ENCODE data around the gene RFX2. TPM values are rescaled to one million over a fixed set of nuclear protein-coding genes. Genes with fewer than 3 reads are reported as not detected.

Gene RFX2
- total RNA-seq, 1 donor from 2014 or later, result 4.2 TPM

DNA sequence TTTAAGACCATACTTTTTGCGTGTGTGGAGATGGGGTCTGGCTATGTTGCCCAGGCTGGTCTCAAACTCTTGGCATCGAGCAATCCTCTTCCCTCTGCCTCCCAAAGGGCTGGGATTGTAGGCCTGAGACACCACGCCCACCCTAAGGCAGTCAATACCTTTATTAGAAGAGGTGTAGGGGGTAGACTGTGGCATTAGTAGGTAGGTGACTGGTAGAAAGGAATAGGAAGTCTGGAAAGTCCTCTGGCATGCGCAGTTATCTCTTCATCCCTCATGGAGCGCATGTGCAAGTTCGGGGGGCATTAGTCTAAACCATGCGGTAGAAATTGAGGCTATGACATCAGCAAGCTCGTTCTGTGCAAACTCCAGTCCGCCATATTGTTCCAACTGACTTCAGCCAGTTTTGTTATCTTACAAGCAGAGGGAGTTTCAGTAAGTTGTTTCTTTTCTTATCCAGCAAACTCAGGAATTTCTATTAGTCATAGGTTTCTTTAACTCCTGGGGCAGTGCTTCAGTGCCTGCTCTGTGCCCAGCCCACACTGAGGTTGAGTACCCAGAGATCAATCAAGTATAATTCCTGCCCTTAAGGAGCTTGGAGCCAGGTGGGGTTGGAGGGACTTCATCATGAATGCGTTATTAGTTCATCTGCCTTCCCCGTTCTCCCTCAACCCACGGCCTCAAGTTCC is 125.1 kb downstream of the RFX2 start:
- DNase-seq (ENCODE audit: low read depth), result peak; percentile 79
- no peak overlapping the region for H3K4me3 ChIP-seq (ENCODE audit: low read depth, low read length)
- no peak for TF ChIP-seq CTCF (conservative IDR thresholded peaks at IDR 0.05; ENCODE audit: low read depth, low read length)

DNA sequence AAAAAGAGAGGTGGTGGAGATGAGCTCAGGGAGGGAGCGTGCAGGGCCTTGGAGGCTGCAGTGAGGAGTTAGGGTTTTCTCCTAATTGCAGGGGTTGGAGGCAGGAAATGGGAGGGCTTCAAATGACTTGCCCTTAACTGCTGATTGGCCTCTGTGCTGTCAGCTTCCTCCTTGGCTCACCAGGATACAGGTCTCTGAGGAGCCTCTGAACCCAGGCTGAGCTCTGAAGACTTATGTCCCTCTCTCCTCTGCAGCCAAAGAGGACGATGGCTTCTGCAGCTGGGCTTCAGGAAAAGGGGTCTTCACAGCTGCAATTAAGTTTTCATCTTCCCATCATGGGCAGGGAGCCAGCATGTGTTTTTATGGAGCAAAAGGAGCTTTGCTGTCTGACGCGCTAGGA is 125.7 kb downstream of the RFX2 start:
- DNase-seq (ENCODE audit: low read depth), result no peak
- no peak overlapping the region for H3K4me3 ChIP-seq (ENCODE audit: low read depth, low read length)
- no peak for TF ChIP-seq CTCF (conservative IDR thresholded peaks at IDR 0.05; ENCODE audit: low read depth, low read length)

DNA sequence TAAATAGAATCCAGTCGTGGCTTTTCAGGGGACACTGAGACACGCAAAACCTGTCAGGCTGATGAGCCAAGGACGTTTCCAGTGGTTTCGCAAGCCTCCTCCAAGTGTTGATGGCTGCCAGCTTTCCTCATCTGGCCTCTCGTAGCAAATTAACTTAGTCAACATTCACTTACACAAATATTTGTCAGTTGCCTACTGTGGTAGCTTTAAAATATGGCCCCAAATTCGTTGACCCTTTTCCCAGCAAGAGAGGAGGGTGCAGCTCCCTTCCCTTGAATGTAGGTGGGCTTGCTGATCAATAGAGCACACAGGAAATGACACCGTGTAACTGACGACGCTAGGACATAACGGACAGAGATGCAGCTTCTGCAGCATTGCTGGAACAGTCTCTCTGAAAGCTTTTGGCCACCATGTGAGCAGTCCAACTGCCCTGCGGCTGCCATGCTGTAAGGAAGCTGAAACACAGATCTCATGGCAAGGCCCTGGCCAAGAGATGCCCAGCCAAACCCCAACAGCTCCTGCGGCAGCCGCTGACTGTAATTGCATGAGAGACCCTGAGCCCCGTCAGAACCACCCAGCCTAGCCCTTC is 126.8 kb downstream of the RFX2 start:
- no peak overlapping the region for H3K4me3 ChIP-seq (ENCODE audit: low read depth, low read length)
- no peak for TF ChIP-seq CTCF (conservative IDR thresholded peaks at IDR 0.05; ENCODE audit: low read depth, low read length)
- no peak for DNase-seq (ENCODE audit: low read depth)

GRCh38 chr19:5978606-5979552 is 131.4 kb downstream of the RFX2 start:
- no peak for DNase-seq (ENCODE audit: low read depth)
- H3K4me3 ChIP-seq (ENCODE audit: low read depth, low read length), result peak overlapping the region; percentile 95
- no peak for TF ChIP-seq CTCF (conservative IDR thresholded peaks at IDR 0.05; ENCODE audit: low read depth, low read length)

DNA sequence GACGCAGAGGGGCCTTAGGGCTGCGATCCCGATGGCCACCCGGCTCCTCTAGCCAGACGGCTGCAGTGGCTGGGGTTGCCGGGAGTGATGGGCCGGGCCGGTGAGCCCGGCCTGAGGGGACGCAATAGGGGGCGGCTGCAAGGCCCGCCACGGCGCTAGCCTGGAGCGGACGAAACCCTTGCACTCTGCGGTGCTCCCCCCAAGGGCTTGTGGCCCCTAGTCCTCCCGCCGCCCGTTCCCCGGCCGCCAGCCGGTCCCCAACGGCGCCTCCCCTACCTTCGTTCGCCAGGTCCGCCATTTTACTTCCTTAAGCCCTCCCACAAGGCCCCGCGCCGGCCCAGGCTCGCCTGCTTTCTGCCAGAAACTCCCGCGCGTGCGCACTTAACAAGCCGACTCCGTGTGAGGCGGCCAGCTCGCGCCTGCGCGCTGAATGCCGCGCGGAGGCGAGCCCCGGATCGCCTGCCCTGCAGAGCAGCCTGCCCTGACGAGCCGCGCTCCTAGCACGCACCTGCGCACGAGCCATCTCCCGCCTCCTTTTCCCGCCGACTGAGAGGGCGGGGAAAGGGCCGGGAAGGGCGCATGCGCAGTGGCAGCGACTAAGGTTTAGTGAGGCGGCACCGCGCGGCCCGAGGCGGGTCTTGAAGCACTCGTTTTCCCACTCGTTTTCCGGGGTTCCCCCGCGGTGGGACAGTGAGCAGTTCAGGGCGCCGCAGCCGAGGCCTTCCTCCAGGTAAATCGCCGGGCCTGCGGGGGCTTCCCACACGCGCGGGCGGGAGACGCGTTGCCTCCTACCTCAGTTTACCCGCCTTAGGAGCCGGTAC is 132.3 kb downstream of the RFX2 start, which contains the start of gene RANBP3:
TSS of gene RANBP3 (minus strand) at position 356 of the 821 bp plus-strand sequence. CDS start at position 298, 58 bp downstream.
- H3K4me3 ChIP-seq (ENCODE audit: low read depth, low read length), result peak within 1 kb of the TSS; percentile 95
- TF ChIP-seq CTCF (conservative IDR thresholded peaks at IDR 0.05; ENCODE audit: low read depth, low read length), result no peak
- peak; percentile 59 for DNase-seq (ENCODE audit: low read depth)

GRCh38 chr19:5977222-5977784 is 133.0 kb downstream of the RFX2 start:
- DNase-seq (ENCODE audit: low read depth), result no peak
- TF ChIP-seq CTCF (conservative IDR thresholded peaks at IDR 0.05; ENCODE audit: low read depth, low read length), result no peak
- peak overlapping the region; percentile 95 for H3K4me3 ChIP-seq (ENCODE audit: low read depth, low read length)
